Gastroesophageal sphincter (tissue), 3 donors: Measurements from ENCODE around the gene POC1A.

Experiments
- EP300 ChIP-seq: sonication (generic); formaldehyde crosslinking; IDR thresholded peaks from one replicate; pipeline ENCODE4 v1.6.1; 2017; ENCODE audit warnings: antibody characterized with exemption, mild to moderate bottlenecking
- POLR2A ChIP-seq, 2 donors: fragments of 450-650 bp; IDR thresholded peaks; one replicate each; pipeline ENCODE4 v1.6.1; 2017; ENCODE audit warnings: antibody characterized with exemption in 2 of 2, mild to moderate bottlenecking in 2 of 2, moderate library complexity in 1 of 2
- POLR2AphosphoS5 ChIP-seq: sonication (generic); formaldehyde crosslinking; IDR thresholded peaks from one replicate; pipeline ENCODE4 v1.6.1; 2017; ENCODE audit warnings: antibody characterized with exemption
- TF ChIP-seq, protein P1 (sequence below), 4 experiments: fragments of 200-600 bp in 2 of 4; fragments of 450-650 bp in 2 of 4; sonication (generic) in 1 of 4; IDR thresholded peaks; one replicate each; pipeline ENCODE4 v1.5.1; 2017 to 2019; ENCODE audit warnings: antibody characterized with exemption in 4 of 4, mild to moderate bottlenecking in 2 of 4, moderate library complexity in 2 of 4

DNA sequence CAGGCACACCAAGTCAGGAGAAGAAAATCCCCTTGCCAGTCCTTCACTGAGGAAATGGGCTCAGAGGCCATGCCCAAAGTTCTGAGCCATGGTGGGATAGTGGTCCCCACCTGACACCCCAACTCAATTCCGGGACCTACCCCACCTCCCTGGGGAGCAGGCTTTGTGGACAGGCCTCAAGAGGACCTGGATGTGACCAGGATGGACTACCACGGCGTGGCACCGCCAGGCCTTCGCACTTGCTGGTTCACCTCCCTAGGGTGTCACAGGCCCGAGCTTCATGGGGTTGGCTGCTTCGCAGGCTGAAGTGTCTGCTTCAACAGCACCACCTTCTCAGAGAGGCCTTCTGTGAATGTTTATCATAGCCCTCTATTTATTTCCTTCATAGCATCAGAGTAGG, 31.7 kb downstream of the POC1A start:
- TF ChIP-seq, protein P1, sequence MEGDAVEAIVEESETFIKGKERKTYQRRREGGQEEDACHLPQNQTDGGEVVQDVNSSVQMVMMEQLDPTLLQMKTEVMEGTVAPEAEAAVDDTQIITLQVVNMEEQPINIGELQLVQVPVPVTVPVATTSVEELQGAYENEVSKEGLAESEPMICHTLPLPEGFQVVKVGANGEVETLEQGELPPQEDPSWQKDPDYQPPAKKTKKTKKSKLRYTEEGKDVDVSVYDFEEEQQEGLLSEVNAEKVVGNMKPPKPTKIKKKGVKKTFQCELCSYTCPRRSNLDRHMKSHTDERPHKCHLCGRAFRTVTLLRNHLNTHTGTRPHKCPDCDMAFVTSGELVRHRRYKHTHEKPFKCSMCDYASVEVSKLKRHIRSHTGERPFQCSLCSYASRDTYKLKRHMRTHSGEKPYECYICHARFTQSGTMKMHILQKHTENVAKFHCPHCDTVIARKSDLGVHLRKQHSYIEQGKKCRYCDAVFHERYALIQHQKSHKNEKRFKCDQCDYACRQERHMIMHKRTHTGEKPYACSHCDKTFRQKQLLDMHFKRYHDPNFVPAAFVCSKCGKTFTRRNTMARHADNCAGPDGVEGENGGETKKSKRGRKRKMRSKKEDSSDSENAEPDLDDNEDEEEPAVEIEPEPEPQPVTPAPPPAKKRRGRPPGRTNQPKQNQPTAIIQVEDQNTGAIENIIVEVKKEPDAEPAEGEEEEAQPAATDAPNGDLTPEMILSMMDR (IDR thresholded peaks at IDR 0.05): no peak
- TF ChIP-seq POLR2A (IDR thresholded peaks at IDR 0.05) (no peak), POLR2AphosphoS5 (no peak), EP300 (no peak)
